H9 (cell line): Measurements from ENCODE around the gene CHD9. TPM values are rescaled to one million over a fixed set of nuclear protein-coding genes. Genes with fewer than 3 reads are reported as not detected.
"Not testable (repeated sequence)": the region's sequence is repeated elsewhere in the genome, so short reads cannot be mapped to it uniquely, and the experiment has no call there.

ENCODE experiments used
- DNase-seq: peaks from one replicate; pipeline ENCODE4 v3.0.0-alpha.2; 2017
- H2AFZ ChIP-seq: one replicate; pipeline ENCODE4 v1.6.1; 2013; ENCODE audit warnings: mild to moderate bottlenecking, low read length, control low read depth, moderate library complexity
- H2AK5ac ChIP-seq: 2 replicates; pipeline ENCODE4 v1.6.1; 2013; ENCODE audit warnings: low read length, control low read depth, mixed read lengths; ENCODE audit not compliant: insufficient read length
- H2BK120ac ChIP-seq: one replicate; pipeline ENCODE4 v1.6.1; 2013; ENCODE audit warnings: low read depth, mild to moderate bottlenecking, low read length, control low read depth, inconsistent platforms; ENCODE audit not compliant: poor library complexity, severe bottlenecking
- H2BK12ac ChIP-seq: 2 replicates; pipeline ENCODE4 v1.6.1; 2013; ENCODE audit warnings: low read length, control low read depth, mixed read lengths, low read depth; ENCODE audit not compliant: insufficient read length
- H2BK15ac ChIP-seq: 2 replicates; pipeline ENCODE4 v1.6.1; 2013; ENCODE audit warnings: low read depth, low read length, control low read depth
- H2BK20ac ChIP-seq: one replicate; pipeline ENCODE4 v1.6.1; 2013; ENCODE audit warnings: low read depth, mild to moderate bottlenecking, low read length, control low read depth, inconsistent platforms; ENCODE audit not compliant: poor library complexity, severe bottlenecking
- H2BK5ac ChIP-seq: 2 replicates; pipeline ENCODE4 v1.6.1; 2013; ENCODE audit warnings: low read length, control low read depth, mixed read lengths; ENCODE audit not compliant: insufficient read length
- H3K14ac ChIP-seq: 2 replicates; pipeline ENCODE4 v1.6.1; 2013; ENCODE audit warnings: low read length, control low read depth; ENCODE audit not compliant: insufficient read depth
- H3K18ac ChIP-seq: 2 replicates; pipeline ENCODE4 v1.6.1; 2013; ENCODE audit warnings: low read depth, mild to moderate bottlenecking, mixed read lengths, low read length, control low read depth; ENCODE audit not compliant: insufficient read length
- H3K23ac ChIP-seq: 2 replicates; pipeline ENCODE4 v1.6.1; 2013; ENCODE audit warnings: low read length, control low read depth, mixed read lengths, low read depth; ENCODE audit not compliant: insufficient read length
- H3K23me2 ChIP-seq: 2 replicates; pipeline ENCODE4 v1.6.1; 2013; ENCODE audit warnings: low read depth, mild to moderate bottlenecking, mixed read lengths, low read length, control low read depth; ENCODE audit not compliant: insufficient read length, poor library complexity, severe bottlenecking
- H3K27ac ChIP-seq: 2 replicates; pipeline ENCODE4 v1.5.1; 2013; ENCODE audit warnings: low read length, control low read depth, mixed read lengths, low read depth; ENCODE audit not compliant: insufficient read length
- H3K27me3 ChIP-seq: 2 replicates; pipeline ENCODE4 v1.6.1; 2013; ENCODE audit warnings: low read length, control low read depth, inconsistent platforms; ENCODE audit not compliant: insufficient read depth
- H3K4ac ChIP-seq: 2 replicates; pipeline ENCODE4 v1.6.1; 2013; ENCODE audit warnings: low read depth, mild to moderate bottlenecking, control low read depth, inconsistent platforms, low read length, moderate library complexity
- H3K4me1 ChIP-seq: 2 replicates; pipeline ENCODE4 v1.6.1; 2013; ENCODE audit warnings: low read length, control low read depth, inconsistent platforms; ENCODE audit not compliant: insufficient read depth
- H3K4me2 ChIP-seq: 2 replicates; pipeline ENCODE4 v1.6.1; 2013; ENCODE audit warnings: low read length, control low read depth, mixed read lengths; ENCODE audit not compliant: insufficient read length, insufficient read depth
- H3K56ac ChIP-seq: 2 replicates; pipeline ENCODE4 v1.6.1; 2013; ENCODE audit warnings: low read depth, mild to moderate bottlenecking, mixed read lengths, low read length, control low read depth; ENCODE audit not compliant: insufficient read length
- H3K79me1 ChIP-seq: 2 replicates; pipeline ENCODE4 v1.6.1; 2013; ENCODE audit warnings: low read depth, mild to moderate bottlenecking, moderate library complexity, low read length, control low read depth, inconsistent platforms; ENCODE audit not compliant: insufficient read depth, poor library complexity, severe bottlenecking
- H3K79me2 ChIP-seq: 2 replicates; pipeline ENCODE4 v1.6.1; 2013; ENCODE audit warnings: low read length, control low read depth, inconsistent platforms; ENCODE audit not compliant: insufficient read depth
- H3K9ac ChIP-seq: 2 replicates; pipeline ENCODE4 v1.6.1; 2013; ENCODE audit warnings: low read length, control low read depth, mixed read lengths; ENCODE audit not compliant: insufficient read length; ENCODE audit errors: extremely low read depth
- H3K9me3 ChIP-seq: one replicate; pipeline ENCODE4 v1.6.1; 2013; ENCODE audit warnings: low read depth, low read length, inconsistent platforms; ENCODE audit not compliant: control insufficient read depth
- H3T11ph ChIP-seq: one replicate; pipeline ENCODE4 v1.6.1; 2013; ENCODE audit warnings: mild to moderate bottlenecking, low read length, control low read depth, inconsistent platforms
- H4K20me1 ChIP-seq: one replicate; pipeline ENCODE4 v1.6.1; 2013; ENCODE audit not compliant: control insufficient read depth, insufficient read length, insufficient read depth
- H4K5ac ChIP-seq: 2 replicates; pipeline ENCODE4 v1.6.1; 2013; ENCODE audit warnings: low read depth, mild to moderate bottlenecking, mixed read lengths, low read length, control low read depth; ENCODE audit not compliant: insufficient read length
- H4K8ac ChIP-seq: replicated peaks from 2 replicates; pipeline ENCODE4 v1.6.1; 2013; ENCODE audit warnings: low read length, control low read depth, mixed read lengths, low read depth; ENCODE audit not compliant: insufficient read length
- H4K91ac ChIP-seq: 2 replicates; pipeline ENCODE4 v1.6.1; 2013; ENCODE audit warnings: low read depth, mild to moderate bottlenecking, moderate library complexity, mixed read lengths, low read length, control low read depth; ENCODE audit not compliant: insufficient read length
- H3K27ac Mint-ChIP-seq, 3 experiments: 2 replicates in 2 of 3; 3 replicates in 1 of 3; pipeline ENCODE4 v1.8.0; 2020 to 2021; ENCODE audit warnings: mixed read lengths in 3 of 3, mild to moderate bottlenecking in 1 of 3, moderate library complexity in 1 of 3
- H3K27me3 Mint-ChIP-seq: 2 replicates; pipeline ENCODE4 v1.8.0; 2021; ENCODE audit warnings: low read depth, mild to moderate bottlenecking, moderate library complexity, mixed read lengths
- H3K36me3 Mint-ChIP-seq, 3 experiments: 2 replicates in 2 of 3; 3 replicates in 1 of 3; pipeline ENCODE4 v1.8.0; 2020 to 2021; ENCODE audit warnings: low read depth in 3 of 3, mixed read lengths in 3 of 3; ENCODE audit not compliant: insufficient read depth in 1 of 3
- H3K4me1 Mint-ChIP-seq, 2 experiments: 2 replicates each; pipeline ENCODE4 v1.8.0; 2020; ENCODE audit warnings: mixed read lengths in 2 of 2
- H3K4me3 Mint-ChIP-seq, 2 experiments: 2 replicates in 1 of 2; 3 replicates in 1 of 2; pipeline ENCODE4 v1.8.0; 2020 to 2021; ENCODE audit warnings: mild to moderate bottlenecking in 2 of 2, mixed read lengths in 2 of 2, moderate library complexity in 1 of 2
- H3K9me3 Mint-ChIP-seq, 2 experiments: 2 replicates in 1 of 2; 3 replicates in 1 of 2; pipeline ENCODE4 v1.8.0; 2020; ENCODE audit warnings: mild to moderate bottlenecking in 2 of 2, mixed read lengths in 2 of 2, moderate library complexity in 1 of 2
- CTCF ChIP-seq: fragments of 200-600 bp; sonication (generic); conservative IDR thresholded peaks from 3 replicates; pipeline ENCODE4 v1.8.0; 2021; ENCODE audit warnings: antibody characterized with exemption, mild to moderate bottlenecking
- WGBS: extraction: QIAGEN DNeasy Blood & Tissue Kit; methylation state at CpG from one replicate; pipeline ENCODE4 v1.1.7; 2013; ENCODE audit warnings: missing lambda C conversion rate, low lambda C conversion rate, mixed read lengths; ENCODE audit not compliant: insufficient read length; ENCODE audit errors: extremely low coverage; 5-methylcytosine and 5-hydroxymethylcytosine counted together
- total RNA-seq: library from RNA; stranded (reverse); gene quantifications from 2 replicates; pipeline ENCODE4 v1.2.1, GENCODE V29; 2021

The CHD9 gene
- total RNA-seq, 1 experiment from 2014 or later: 46.2 TPM

GRCh38 chr16:53048139-53048915 lies 6.5 kb upstream of the CHD9 start:
- Mint-ChIP-seq H3K4me3 (no peak overlapping the region), H3K9me3 (peaks cover 12 to 18% of the 10 kb centered on the region in 2 experiments), H3K36me3 (peaks cover 10 to 18% (median 12%) of the 10 kb centered on the region in 3 experiments; a peak in 5 of 7 replicates), H3K27me3 (peaks cover 2% of the 10 kb centered on the region), H3K4me1 (peaks cover 31 to 34% of the 10 kb centered on the region in 2 experiments), H3K27ac (no peak overlapping the region; a peak in 1 of 7 replicates)
- Histone ChIP-seq H2AK5ac (no peak overlapping the region), H3K27me3 (no peaks in the 10 kb centered on the region), H3K9me3 (no peaks in the 10 kb centered on the region), H3K4ac (no peak overlapping the region), H2BK20ac (no peak overlapping the region), H2BK5ac (no peak overlapping the region), H4K8ac (no peak overlapping the region), H3T11ph (no peak overlapping the region), H3K79me2 (no peaks in the 10 kb centered on the region), H3K23me2 (peaks cover 6% of the 10 kb centered on the region), H3K56ac (no peak overlapping the region), H4K91ac (no peak overlapping the region), H3K4me2 (no peak overlapping the region), H4K20me1 (no peaks in the 10 kb centered on the region), H3K23ac (no peak overlapping the region), H3K79me1 (no peaks in the 10 kb centered on the region), H2BK12ac (no peak overlapping the region), H2AFZ (no peak overlapping the region), H2BK120ac (no peak overlapping the region), H3K18ac (no peak overlapping the region), H2BK15ac (no peak overlapping the region), H4K5ac (no peak overlapping the region), H3K9ac (no peak overlapping the region), H3K14ac (no peak overlapping the region), H3K4me1 (0 out of 2 replicates have a peak, but pooled peaks cover 2% of the 10 kb centered on the region), H3K27ac (no peak overlapping the region)
- no CpG with 5 or more reads among the region's 4 CpGs for WGBS
- no peak for DNase-seq
- TF ChIP-seq CTCF: no peak

GRCh38 chr16:53051255-53051654 lies 3.5 kb upstream of the CHD9 start:
- not testable (repeated sequence) for H3K27me3 ChIP-seq, H2BK15ac ChIP-seq, H3K23ac ChIP-seq, H3K27ac ChIP-seq, H2AK5ac ChIP-seq, H2AFZ ChIP-seq, H3K4me2 ChIP-seq, H3K27ac Mint-ChIP-seq, H2BK20ac ChIP-seq, H3K56ac ChIP-seq, H3K27me3 Mint-ChIP-seq, H3K9ac ChIP-seq, H4K20me1 ChIP-seq, H3K9me3 ChIP-seq, H3K14ac ChIP-seq, H3K4ac ChIP-seq, H3T11ph ChIP-seq, H2BK12ac ChIP-seq, H2BK5ac ChIP-seq, H3K79me1 ChIP-seq, H4K91ac ChIP-seq, H3K4me1 ChIP-seq, DNase-seq, H3K79me2 ChIP-seq, H2BK120ac ChIP-seq, H4K8ac ChIP-seq, H3K4me3 Mint-ChIP-seq, H4K5ac ChIP-seq, H3K18ac ChIP-seq
- Mint-ChIP-seq H3K4me1 (peaks cover 18 to 21% of the 10 kb centered on the region in 2 experiments), H3K9me3 (peaks cover 12 to 15% of the 10 kb centered on the region in 2 experiments), H3K36me3 (peaks cover 10 to 15% (median 12%) of the 10 kb centered on the region in 3 experiments; a peak in 5 of 7 replicates)
- H3K23me2 ChIP-seq: peaks cover 13% of the 10 kb centered on the region
- WGBS: no CpG with 5 or more reads among the region's 4 CpGs
